IMR-90 (cell line): ENCODE data around the gene TRIM22. TPM values are rescaled to one million over a fixed set of nuclear protein-coding genes. Genes with fewer than 3 reads are reported as not detected.

ENCODE experiments used
- ATAC-seq: fragments of 200-7000 bp; cut with Tn5 transposase; 2 replicates; pipeline ENCODE4 v1.9.1; 2020; ENCODE audit warnings: low read depth, mild to moderate bottlenecking, moderate library complexity
- BruUV-seq: library from RNA; stranded (reverse); fragments of 400-500 nt; replicated peaks from 2 replicates; lab custom pipeline; 2021; lab: Mats Ljungman, UMichigan
- CTCF ChIA-PET: fragments of 300-600 bp; formaldehyde crosslinking; extraction: SDS; loops from one replicate; lab custom pipeline; 2021; ENCODE audit warnings: antibody characterized with exemption; lab: Yijun Ruan, JAX
- POLR2A ChIA-PET: fragments of 300-600 bp; sonication (Branson Sonifier 250); formaldehyde crosslinking; loops from one replicate; lab custom pipeline; 2022; ENCODE audit warnings: antibody characterized with exemption; ENCODE audit not compliant: unreplicated experiment; lab: Charles Lee
- DNase-seq: peaks from one replicate; pipeline ENCODE4 v3.0.0; 2013
- H2AFZ ChIP-seq: replicated peaks from 2 replicates; pipeline ENCODE3; 2013; ENCODE audit warnings: low read length, mild to moderate bottlenecking; ENCODE audit not compliant: poor library complexity
- H2AK5ac ChIP-seq: 2 replicates; pipeline ENCODE4 v1.6.1; 2013; ENCODE audit warnings: low read depth, low read length, inconsistent platforms
- H2AK9ac ChIP-seq: replicated peaks from 2 replicates; pipeline ENCODE3; 2013; ENCODE audit warnings: mild to moderate bottlenecking, low read depth, low read length, moderate library complexity; ENCODE audit not compliant: poor library complexity
- H2BK120ac ChIP-seq: 2 replicates; pipeline ENCODE4 v1.6.1; 2013; ENCODE audit warnings: low read depth, low read length, inconsistent platforms
- H2BK15ac ChIP-seq: 3 replicates; pipeline ENCODE4 v1.6.1; 2013; ENCODE audit warnings: low read depth, low read length, inconsistent platforms
- H2BK20ac ChIP-seq: 2 replicates; pipeline ENCODE4 v1.6.1; 2013; ENCODE audit warnings: low read depth, mild to moderate bottlenecking, inconsistent platforms, low read length, moderate library complexity
- H2BK5ac ChIP-seq: 2 replicates; pipeline ENCODE4 v1.6.1; 2013; ENCODE audit warnings: mild to moderate bottlenecking, low read depth, low read length, inconsistent platforms; ENCODE audit not compliant: poor library complexity, severe bottlenecking
- H3K14ac ChIP-seq: replicated peaks from 2 replicates; pipeline ENCODE4 v1.6.1; 2013; ENCODE audit warnings: low read depth, low read length, inconsistent platforms
- H3K18ac ChIP-seq: 2 replicates; pipeline ENCODE4 v1.6.1; 2013; ENCODE audit warnings: low read depth, low read length, control low read depth
- H3K23ac ChIP-seq: 2 replicates; pipeline ENCODE4 v1.6.1; 2013; ENCODE audit warnings: low read depth, low read length, inconsistent platforms
- H3K27ac ChIP-seq: 2 replicates; pipeline ENCODE4 v1.5.1; 2013; ENCODE audit warnings: mild to moderate bottlenecking, control low read depth, low read length; ENCODE audit not compliant: insufficient read depth
- H3K27me3 ChIP-seq: 2 replicates; pipeline ENCODE4 v1.6.1; 2013; ENCODE audit warnings: low read length; ENCODE audit not compliant: control insufficient read depth, insufficient read depth
- H3K36me3 ChIP-seq: 2 replicates; pipeline ENCODE4 v1.6.1; 2013; ENCODE audit warnings: low read length, mixed read lengths; ENCODE audit not compliant: control insufficient read depth, insufficient read depth
- H3K4ac ChIP-seq: 2 replicates; pipeline ENCODE4 v1.6.1; 2013; ENCODE audit warnings: low read depth, low read length, inconsistent platforms
- H3K4me1 ChIP-seq: 2 replicates; pipeline ENCODE4 v1.6.1; 2013; ENCODE audit warnings: low read length, mixed read lengths; ENCODE audit not compliant: control insufficient read depth, insufficient read depth
- H3K4me2 ChIP-seq: 2 replicates; pipeline ENCODE4 v1.6.1; 2013; ENCODE audit warnings: low read depth, mild to moderate bottlenecking, control low read depth, low read length, moderate library complexity
- H3K4me3 ChIP-seq: 2 replicates; pipeline ENCODE4 v1.5.1; 2013; ENCODE audit warnings: low read depth, mild to moderate bottlenecking, control low read depth, low read length, moderate library complexity; ENCODE audit not compliant: insufficient read depth
- H3K56ac ChIP-seq: 2 replicates; pipeline ENCODE4 v1.6.1; 2013; ENCODE audit warnings: low read length, inconsistent platforms; ENCODE audit not compliant: insufficient read depth; ENCODE audit errors: extremely low read depth
- H3K79me1 ChIP-seq, 2 experiments: 2 replicates each; pipeline ENCODE4 v1.6.1; 2013; ENCODE audit warnings: low read length in 2 of 2, inconsistent platforms in 1 of 2, low read depth in 1 of 2
- H3K9ac ChIP-seq: 2 replicates; pipeline ENCODE4 v1.6.1; 2013; ENCODE audit warnings: low read depth, low read length, control low read depth
- H3K9me1 ChIP-seq: 2 replicates; pipeline ENCODE4 v1.6.1; 2013; ENCODE audit warnings: low read length, inconsistent platforms; ENCODE audit not compliant: insufficient read depth
- H3K9me3 ChIP-seq: 2 replicates; pipeline ENCODE4 v1.6.1; 2013; ENCODE audit warnings: low read length; ENCODE audit not compliant: control insufficient read depth, insufficient read depth
- H4K20me1 ChIP-seq: 2 replicates; pipeline ENCODE4 v1.6.1; 2013; ENCODE audit warnings: low read length, inconsistent platforms; ENCODE audit not compliant: insufficient read depth
- H4K5ac ChIP-seq: 2 replicates; pipeline ENCODE4 v1.6.1; 2013; ENCODE audit warnings: mild to moderate bottlenecking, low read depth, low read length, control low read depth
- H4K8ac ChIP-seq, 2 experiments: 2 replicates each; pipeline ENCODE4 v1.6.1; 2013; ENCODE audit warnings: low read depth in 2 of 2, low read length in 2 of 2, control low read depth in 1 of 2, inconsistent platforms in 1 of 2
- H4K91ac ChIP-seq: 2 replicates; pipeline ENCODE4 v1.6.1; 2013; ENCODE audit warnings: low read depth, low read length, inconsistent platforms; ENCODE audit not compliant: insufficient read depth
- BHLHE40 ChIP-seq: fragments of 150-350 bp; IDR thresholded peaks from 2 replicates; pipeline ENCODE4 v1.6.1; 2016; ENCODE audit warnings: mild to moderate bottlenecking, low read depth, low read length
- CEBPB ChIP-seq: IDR thresholded peaks from 2 replicates; pipeline ENCODE4 v1.6.1; 2012; ENCODE audit warnings: low read depth, low read length, improper control_type of control experiment
- CHD1 ChIP-seq: IDR thresholded peaks from 2 replicates; pipeline ENCODE4 v1.6.1; 2012; ENCODE audit warnings: low read depth, low read length, improper control_type of control experiment
- CTCF ChIP-seq: conservative IDR thresholded peaks from 2 replicates; pipeline ENCODE4 v1.5.1; 2012; ENCODE audit warnings: mild to moderate bottlenecking, low read depth, low read length, improper control_type of control experiment
- ELK1 ChIP-seq: fragments of 150-350 bp; IDR thresholded peaks from 2 replicates; pipeline ENCODE4 v1.6.1; 2016; ENCODE audit warnings: low read depth, mild to moderate bottlenecking, low read length, moderate library complexity, borderline replicate concordance
- FOS ChIP-seq: fragments of 150-350 bp; IDR thresholded peaks from 2 replicates; pipeline ENCODE4 v1.6.1; 2016; ENCODE audit warnings: low read depth, low read length
- MAFK ChIP-seq: IDR thresholded peaks from 2 replicates; pipeline ENCODE4 v1.6.1; 2012; ENCODE audit warnings: low read depth, low read length, improper control_type of control experiment
- MAZ ChIP-seq: IDR thresholded peaks from 2 replicates; pipeline ENCODE4 v1.6.1; 2012; ENCODE audit warnings: low read depth, mild to moderate bottlenecking, low read length, improper control_type of control experiment, moderate library complexity, borderline replicate concordance
- MXI1 ChIP-seq: IDR thresholded peaks from 2 replicates; pipeline ENCODE4 v1.6.1; 2012; ENCODE audit warnings: low read depth, mild to moderate bottlenecking, low read length, moderate library complexity, borderline replicate concordance
- NFE2L2 ChIP-seq: fragments of 150-350 bp; IDR thresholded peaks from 2 replicates; pipeline ENCODE4 v1.6.1; 2016; ENCODE audit warnings: low read depth, mild to moderate bottlenecking, low read length
- POLR2A ChIP-seq: IDR thresholded peaks from 2 replicates; pipeline ENCODE4 v1.6.1; 2012; ENCODE audit warnings: mild to moderate bottlenecking, low read depth, low read length
- RAD21 ChIP-seq: IDR thresholded peaks from 2 replicates; pipeline ENCODE4 v1.6.1; 2012; ENCODE audit warnings: low read length, improper control_type of control experiment
- RCOR1 ChIP-seq: IDR thresholded peaks from 2 replicates; pipeline ENCODE4 v1.6.1; 2012; ENCODE audit warnings: mild to moderate bottlenecking, low read length, improper control_type of control experiment; ENCODE audit not compliant: insufficient replicate concordance
- RFX5 ChIP-seq: IDR thresholded peaks from 2 replicates; pipeline ENCODE4 v1.8.0; 2012; ENCODE audit warnings: low read depth, mild to moderate bottlenecking, low read length, moderate library complexity
- SMC3 ChIP-seq: fragments of 150-350 bp; IDR thresholded peaks from 2 replicates; pipeline ENCODE4 v1.6.1; 2016; ENCODE audit warnings: low read depth, mild to moderate bottlenecking, antibody characterized with exemption, low read length, moderate library complexity
- USF2 ChIP-seq: fragments of 150-350 bp; IDR thresholded peaks from 2 replicates; pipeline ENCODE4 v1.6.1; 2017; ENCODE audit warnings: mild to moderate bottlenecking, antibody characterized with exemption, low read length, low read depth
- WGBS, 2 experiments: methylation state at CpG; one replicate each; pipeline versions ENCODE4 v1.1.5 to v1.1.7; 2013; ENCODE audit warnings: missing lambda C conversion rate in 2 of 2; ENCODE audit not compliant: insufficient read length in 1 of 2; ENCODE audit errors: extremely low coverage in 2 of 2; 5-methylcytosine and 5-hydroxymethylcytosine counted together
- dilution Hi-C: fragments of 300-500 bp; cut with HindIII; formaldehyde crosslinking; loops from one replicate; pipeline ENCODE4 v1.14.3; 2018; ENCODE audit warnings: low sequenced_read_pairs; ENCODE audit not compliant: unreplicated experiment
- in situ Hi-C: fragments of 300-500 bp; cut with MboI; formaldehyde crosslinking; loops from 3 replicates; pipeline ENCODE4 v1.14.3; 2019; ENCODE audit warnings: low sequenced_read_pairs, inconsistent platforms, mixed read lengths
- intact Hi-C: fragments of 100-400 bp; cut with micrococcal nuclease; formaldehyde crosslinking; loops from 2 replicates; pipeline ENCODE4 v1.10.0; 2022
- polyA plus RNA-seq, 3 experiments: library from polyadenylated mRNA; depleted of rRNA; stranded (reverse); fragments of >200 nt; gene quantifications; 2 replicates each; pipeline ENCODE4 v1.2.3, GENCODE V29; 2012; ENCODE audit warnings: low replicate concordance in 1 of 3
- total RNA-seq: library from RNA; depleted of rRNA; stranded (reverse); fragments of >200 nt; gene quantifications from 2 replicates; pipeline ENCODE4 v1.2.3, GENCODE V29; 2012

The TRIM22 gene
- total and polyA plus RNA-seq, 2 of the 4 experiments (the other 2 are of a cell fraction) = 43.6 to 46.8 TPM

GRCh38 chr11:5727691-5728090 is 38.1 kb downstream of the TRIM22 start:
- no peak overlapping the region for H3K18ac ChIP-seq
- H3K27ac ChIP-seq = no peak overlapping the region
- POLR2A ChIA-PET = no interaction called here
- no peak overlapping the region for H3K4ac ChIP-seq
- no peaks in the 10 kb centered on the region for H3K4me1 ChIP-seq
- H2BK120ac ChIP-seq = no peak overlapping the region
- ATAC-seq (no peak), DNase-seq (no peak)
- H2BK5ac ChIP-seq = no peak overlapping the region
- no TSS peak for BruUV-seq
- no peak overlapping the region for H3K56ac ChIP-seq
- no peak overlapping the region for H3K4me2 ChIP-seq
- in situ Hi-C loops (no loop called here), dilution Hi-C loops (no loop called here), intact Hi-C loops (no loop called here)
- H3K4me3 ChIP-seq = no peak overlapping the region
- no peak overlapping the region for H4K8ac ChIP-seq
- CTCF ChIA-PET = interaction anchor here (0.6 to 1.0 kb wide), 2 partner anchors 62 to 155 kb away, joined by 3 read pairs; no protein-coding TSS in a partner anchor
- no peak overlapping the region for H4K5ac ChIP-seq
- no peak overlapping the region for H3K9ac ChIP-seq
- no CpG with 5 or more reads among the region's 1 CpG for WGBS, 2 experiments
- no peak overlapping the region for H3K23ac ChIP-seq
- H2AK9ac ChIP-seq = no peak overlapping the region
- no peaks in the 10 kb centered on the region for H3K79me1 ChIP-seq
- no peaks in the 10 kb centered on the region; the same call in none of the 2 replicates for H3K27me3 ChIP-seq
- no peak overlapping the region for H3K14ac ChIP-seq
- no peak overlapping the region for H4K91ac ChIP-seq
- no peaks in the 10 kb centered on the region for H3K36me3 ChIP-seq
- H2AFZ ChIP-seq = no peak overlapping the region
- H4K20me1 ChIP-seq = no peaks in the 10 kb centered on the region
- TF ChIP-seq SMC3 (no peak), RAD21 (no peak), CHD1 (no peak), MAFK (no peak), ELK1 (no peak), FOS (no peak), RFX5 (no peak), RCOR1 (no peak), USF2 (no peak), CEBPB (no peak), BHLHE40 (no peak), NFE2L2 (no peak), POLR2A (no peak), MXI1 (no peak), CTCF (no peak), MAZ (no peak)
- H3K9me1 ChIP-seq = no peaks in the 10 kb centered on the region
- H2BK20ac ChIP-seq = no peak overlapping the region
- no peak overlapping the region for H2BK15ac ChIP-seq
- no peak overlapping the region for H2AK5ac ChIP-seq
- H3K9me3 ChIP-seq = no peaks in the 10 kb centered on the region
